ENCODE data around the gene CLN3.
"Not testable (repeated sequence)": the region's sequence is repeated elsewhere in the genome, so short reads cannot be mapped to it uniquely, and the experiment has no call there.

GRCh38 chr16:28500476-28501180 is 8.8 kb upstream of the CLN3 start:
- TF ChIP-seq CTCF (IDR thresholded peaks at IDR 0.05); POLR2A (IDR thresholded peaks at IDR 0.05; ENCODE audit: low read length); HDAC2 (IDR thresholded peaks at IDR 0.05); EP300 (IDR thresholded peaks at IDR 0.05); BHLHE40 (IDR thresholded peaks at IDR 0.05; ENCODE audit: low read depth, low read length); REST (IDR thresholded peaks at IDR 0.05); CBX2 (IDR thresholded peaks at IDR 0.05; ENCODE audit: borderline replicate concordance, low read depth); RCOR1 (IDR thresholded peaks at IDR 0.05; ENCODE audit: low read depth, low read length); MAZ (IDR thresholded peaks at IDR 0.05; ENCODE audit: borderline replicate concordance, low read depth, low read length); ZNF302 (CRISPR knock-in tag; IDR thresholded peaks at IDR 0.05); NPAS2 (CRISPR knock-in tag; IDR thresholded peaks at IDR 0.05; ENCODE audit: borderline replicate concordance); RAD21 (conservative IDR thresholded peaks at IDR 0.05 in 1 of 2, IDR thresholded peaks at IDR 0.05 in 1 of 2); EHMT2 (IDR thresholded peaks at IDR 0.05; ENCODE audit: low read depth): not testable (repeated sequence)
- TF ChIP-seq, protein P1, sequence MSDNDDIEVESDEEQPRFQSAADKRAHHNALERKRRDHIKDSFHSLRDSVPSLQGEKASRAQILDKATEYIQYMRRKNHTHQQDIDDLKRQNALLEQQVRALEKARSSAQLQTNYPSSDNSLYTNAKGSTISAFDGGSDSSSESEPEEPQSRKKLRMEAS (IDR thresholded peaks at IDR 0.05), result not testable (repeated sequence)
